Stimulated activated CD8-positive, alpha-beta memory T cell treated with anti-CD3 and anti-CD28 coated beads, Interleukin-7, amount 100 ng/mL, for 48 hours (primary cell): Measurements from ENCODE around the gene EPRS1.
"Not testable (repeated sequence)": the region's sequence is repeated elsewhere in the genome, so short reads cannot be mapped to it uniquely, and the experiment has no call there.

Experiments used
- DNase-seq, 2 donors: peaks; one replicate each; pipeline ENCODE4 v3.0.0-alpha.2; 2020; ENCODE audit warnings: low read depth in 1 of 2; ENCODE audit errors: extremely low read depth in 1 of 2

Gene EPRS1

DNA sequence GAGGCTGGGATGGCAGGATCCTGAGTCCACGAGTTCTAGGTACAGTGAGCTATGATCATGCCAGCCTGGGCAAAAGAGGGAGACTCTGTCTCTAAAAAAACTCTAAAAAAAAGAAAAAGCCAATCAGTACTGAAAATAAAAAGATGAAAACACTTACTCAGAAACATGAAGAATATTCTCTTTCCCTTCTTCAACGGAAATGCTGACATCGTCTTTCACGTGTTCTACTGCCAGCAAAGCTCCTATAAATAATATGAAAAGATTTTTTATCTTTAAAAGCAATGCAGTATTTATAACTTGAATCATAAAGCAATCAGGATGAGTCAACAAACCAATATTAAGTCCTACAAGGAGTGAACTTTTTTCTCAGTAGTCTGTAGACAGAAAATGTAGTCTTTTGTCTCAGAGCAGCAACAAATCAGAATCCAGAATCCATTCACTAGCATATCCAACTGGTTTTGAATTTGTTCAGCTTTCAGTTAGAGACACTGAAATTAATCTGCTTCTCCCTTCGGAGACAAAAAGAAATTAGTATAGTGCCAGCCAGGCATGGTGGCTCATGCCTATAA, 6.2 kb downstream of the EPRS1 start:
- DNase-seq = no peak

- DNase-seq = no peak
Measured at GRCh38 chr1:220038640-220039039, 7.7 kb downstream of the EPRS1 start.

DNA sequence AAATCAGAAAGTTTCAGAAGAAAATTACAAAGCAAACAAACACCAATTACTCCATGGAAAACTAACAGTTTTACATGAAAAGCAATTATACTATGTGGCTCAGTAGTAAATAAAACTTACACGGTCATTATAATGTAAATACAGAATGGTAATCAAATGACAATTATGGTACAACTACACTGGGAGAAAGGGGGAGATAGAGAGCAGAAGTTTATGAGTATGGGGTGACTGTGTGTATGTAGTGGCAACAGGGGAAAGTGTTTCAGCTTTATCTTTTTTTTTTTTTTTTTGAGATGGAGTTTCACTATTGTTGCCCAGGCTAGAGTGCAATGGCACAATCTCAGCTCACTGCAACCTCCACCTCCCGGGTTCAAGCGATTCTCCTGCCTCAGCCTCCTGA, 8.5 kb downstream of the EPRS1 start:
- DNase-seq = not testable (repeated sequence)

- no peak for DNase-seq
Measured at GRCh38 chr1:220032911-220033310, 13.4 kb downstream of the EPRS1 start.

DNA sequence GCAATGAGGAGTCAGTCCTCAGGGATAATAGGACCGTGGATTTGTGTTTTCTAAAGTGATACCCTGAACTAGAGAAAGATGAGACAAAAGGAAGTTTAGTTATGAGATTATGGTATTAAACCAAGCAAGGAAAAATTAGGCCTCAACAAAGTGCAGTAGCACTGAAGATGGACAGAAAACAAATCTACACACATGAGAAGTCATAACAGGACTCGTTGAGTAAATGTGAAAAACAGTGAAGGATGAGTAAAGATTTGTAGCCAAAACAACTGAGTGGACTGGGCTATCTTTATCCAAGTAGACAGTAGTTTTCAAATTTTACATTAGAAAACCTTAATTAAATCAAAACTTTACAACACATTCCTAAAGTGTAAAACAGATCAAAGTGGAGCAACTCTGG, 15.0 kb downstream of the EPRS1 start:
- DNase-seq = no peak

- DNase-seq = no peak
Measured at GRCh38 chr1:220028346-220028895, 17.9 kb downstream of the EPRS1 start.

GRCh38 chr1:220019071-220019470, 27.2 kb downstream of the EPRS1 start:
- DNase-seq = no peak

GRCh38 chr1:220013497-220013896, 32.8 kb downstream of the EPRS1 start:
- DNase-seq = no peak

GRCh38 chr1:220012259-220012658, 34.0 kb downstream of the EPRS1 start:
- no peak for DNase-seq

- no peak for DNase-seq
Measured at GRCh38 chr1:220011620-220012019, 34.7 kb downstream of the EPRS1 start.

DNA sequence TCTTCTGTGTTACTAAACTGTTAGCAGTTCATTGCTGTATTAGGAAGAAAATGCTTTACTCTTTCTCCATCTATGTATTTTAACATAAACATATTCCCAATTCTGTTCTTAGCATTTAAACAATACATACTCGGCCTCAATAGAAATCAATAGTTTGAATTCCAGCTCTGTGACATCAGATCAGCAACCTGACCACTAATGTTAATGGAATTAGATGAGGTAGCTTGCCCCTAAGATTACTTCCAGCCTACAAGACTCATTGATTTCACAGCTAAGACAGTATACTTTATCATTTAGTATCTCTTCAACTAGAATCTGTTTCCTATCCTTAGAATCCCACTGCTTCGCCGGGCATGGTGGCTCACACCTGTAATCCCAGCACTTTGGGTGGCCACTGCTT, 38.9 kb downstream of the EPRS1 start:
- no peak for DNase-seq

DNA sequence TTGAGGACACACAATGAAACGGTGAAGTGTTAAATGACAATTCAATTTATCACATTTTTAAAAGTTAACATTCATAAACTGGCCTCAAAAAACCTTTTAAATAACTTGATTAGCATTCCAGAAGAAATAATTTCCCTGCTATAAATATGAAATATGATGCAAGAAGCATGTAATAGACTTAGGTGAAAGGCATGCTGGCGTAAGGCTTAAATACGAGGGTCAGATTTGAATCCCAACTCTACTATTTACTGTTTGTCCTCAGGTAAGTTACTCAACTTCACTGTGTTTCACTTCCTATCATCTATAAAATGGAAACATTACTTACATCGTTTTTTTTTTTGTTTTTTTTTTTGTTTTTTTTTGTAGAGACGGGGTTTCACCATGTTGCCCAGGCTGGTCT, 40.8 kb downstream of the EPRS1 start:
- no peak for DNase-seq

- no peak for DNase-seq
Measured at GRCh38 chr1:220003610-220004299, 42.5 kb downstream of the EPRS1 start.

DNA sequence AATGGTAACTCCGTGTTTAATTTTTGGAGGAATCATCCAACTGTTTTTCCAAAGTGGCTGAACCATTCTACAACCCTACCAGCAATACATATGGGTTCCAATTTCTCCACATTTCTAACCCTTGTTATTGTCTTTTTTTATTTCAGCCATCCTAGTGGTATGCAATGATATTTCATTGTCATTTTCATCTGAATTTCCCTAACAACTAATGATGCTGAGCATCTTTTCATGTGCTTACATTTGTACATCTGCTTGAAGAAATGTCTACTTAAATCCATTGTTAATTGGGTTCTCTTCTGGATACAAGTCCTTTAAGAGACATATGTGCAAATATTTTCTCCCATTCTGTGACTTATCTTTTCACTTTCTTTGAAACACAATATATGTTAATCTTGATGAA, 43.3 kb downstream of the EPRS1 start:
- DNase-seq = no peak

- DNase-seq = no peak
Measured at GRCh38 chr1:220001095-220001501, 45.2 kb downstream of the EPRS1 start.

DNA sequence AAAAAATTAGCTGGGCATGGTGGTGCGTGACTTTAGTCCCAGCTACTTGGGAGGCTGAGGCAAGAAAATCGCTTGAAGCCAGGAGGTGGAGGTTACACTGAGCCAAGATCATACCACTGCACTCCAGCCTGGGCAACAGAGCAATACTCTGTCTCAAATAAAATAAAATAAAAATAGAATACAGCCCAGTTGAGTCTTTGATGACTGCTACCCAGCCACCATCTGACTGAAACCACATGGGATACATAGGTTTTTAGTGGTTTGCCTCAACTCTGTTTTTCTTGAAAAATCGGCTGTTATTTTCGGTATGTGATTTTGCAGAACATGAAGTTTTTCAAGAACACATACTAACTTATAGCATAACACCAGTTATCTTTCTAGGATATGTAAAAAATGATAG, 46.5 kb downstream of the EPRS1 start:
- no peak for DNase-seq
